Measurements from ENCODE around the gene PANK2. TPM values are rescaled to one million over a fixed set of nuclear protein-coding genes. Genes with fewer than 3 reads are reported as not detected.
"Not testable (repeated sequence)": the region's sequence is repeated elsewhere in the genome, so short reads cannot be mapped to it uniquely, and the experiment has no call there.

The PANK2 gene
- total RNA-seq, 2 donors from 2014 or later: 58.3 to 113 TPM

GRCh38 chr20:3890398-3890751 is 1.2 kb downstream of the PANK2 start:
- no peak for DNase-seq (ENCODE audit: low spot score)
- H3K36me3 ChIP-seq: no peaks in the 10 kb centered on the region
- peak overlapping the region; percentile 89 for H3K4me3 ChIP-seq
- peak overlapping the region; percentile 93 to 98 for H3K27ac ChIP-seq
- no peak for TF ChIP-seq CTCF (IDR thresholded peaks at IDR 0.05)
- H3K9me3 ChIP-seq: no peaks in the 10 kb centered on the region
- no peaks in the 10 kb centered on the region for H3K27me3 ChIP-seq (replicated peaks; ENCODE audit: insufficient read depth)
- peaks cover 40 to 62% of the 10 kb centered on the region in 2 donors for H3K4me1 ChIP-seq (ENCODE audit: control insufficient read depth in 1 of 2, low read depth in 2 of 2)
- ATAC-seq (ENCODE audit: insufficient number of reproducible peaks, low FRiP score, low read depth): no peak

- no peak for TF ChIP-seq CTCF (IDR thresholded peaks at IDR 0.05)
- no peaks in the 10 kb centered on the region for H3K27me3 ChIP-seq (replicated peaks; ENCODE audit: insufficient read depth)
- H3K4me3 ChIP-seq: peak overlapping the region; percentile 89
- peak overlapping the region; percentile 93 to 98 for H3K27ac ChIP-seq
- peaks cover 46 to 71% of the 10 kb centered on the region in 2 donors for H3K4me1 ChIP-seq (ENCODE audit: control insufficient read depth in 1 of 2, low read depth in 2 of 2)
- ATAC-seq (ENCODE audit: insufficient number of reproducible peaks, low FRiP score, low read depth) (no peak), DNase-seq (ENCODE audit: low spot score) (no peak)
- H3K9me3 ChIP-seq: no peaks in the 10 kb centered on the region
- H3K36me3 ChIP-seq: no peaks in the 10 kb centered on the region
Measured at GRCh38 chr20:3890999-3891929, 2.1 kb downstream of the PANK2 start.

- Histone ChIP-seq H3K27me3 (replicated peaks; ENCODE audit: insufficient read depth) (no peaks in the 10 kb centered on the region), H3K27ac (peak overlapping the region; percentile 47 to 98), H3K9me3 (no peaks in the 10 kb centered on the region), H3K4me1 (ENCODE audit: control insufficient read depth in 1 of 2, low read depth in 2 of 2) (peaks cover 54 to 95% of the 10 kb centered on the region in 2 donors), H3K36me3 (no peaks in the 10 kb centered on the region), H3K4me3 (no peak overlapping the region)
- DNase-seq (ENCODE audit: low spot score): no peak
- no peak for TF ChIP-seq CTCF (IDR thresholded peaks at IDR 0.05)
- no peak for ATAC-seq (ENCODE audit: insufficient number of reproducible peaks, low FRiP score, low read depth)
Measured at GRCh38 chr20:3894796-3895195, 5.6 kb downstream of the PANK2 start.

GRCh38 chr20:3896302-3896701 is 7.1 kb downstream of the PANK2 start:
- Histone ChIP-seq H3K27ac (peak overlapping the region; percentile 4 to 54), H3K4me3 (peak overlapping the region; percentile 25), H3K9me3 (no peaks in the 10 kb centered on the region), H3K4me1 (ENCODE audit: control insufficient read depth in 1 of 2, low read depth in 2 of 2) (peaks cover 69 to 99% of the 10 kb centered on the region in 2 donors), H3K36me3 (no peaks in the 10 kb centered on the region), H3K27me3 (replicated peaks; ENCODE audit: insufficient read depth) (no peaks in the 10 kb centered on the region)
- no peak for TF ChIP-seq CTCF (IDR thresholded peaks at IDR 0.05)
- DNase-seq (ENCODE audit: low spot score) (no peak), ATAC-seq (ENCODE audit: insufficient number of reproducible peaks, low FRiP score, low read depth) (no peak)

- Histone ChIP-seq H3K4me1 (ENCODE audit: control insufficient read depth in 1 of 2, low read depth in 2 of 2) (peaks cover 71 to 99% of the 10 kb centered on the region in 2 donors), H3K9me3 (no peaks in the 10 kb centered on the region), H3K27me3 (replicated peaks; ENCODE audit: insufficient read depth) (no peaks in the 10 kb centered on the region), H3K27ac (peak overlapping the region; percentile 4 to 54), H3K4me3 (peak overlapping the region; percentile 25), H3K36me3 (no peaks in the 10 kb centered on the region)
- no peak for DNase-seq (ENCODE audit: low spot score)
- no peak for TF ChIP-seq CTCF (IDR thresholded peaks at IDR 0.05)
- ATAC-seq (ENCODE audit: insufficient number of reproducible peaks, low FRiP score, low read depth): no peak
Measured at GRCh38 chr20:3896853-3897583, 7.8 kb downstream of the PANK2 start.

GRCh38 chr20:3898181-3898580 is 9.0 kb downstream of the PANK2 start:
- H3K27ac ChIP-seq; ATAC-seq (ENCODE audit: insufficient number of reproducible peaks, low FRiP score, low read depth); H3K27me3 ChIP-seq (replicated peaks; ENCODE audit: insufficient read depth); H3K4me3 ChIP-seq; H3K36me3 ChIP-seq; H3K9me3 ChIP-seq; DNase-seq (ENCODE audit: low spot score): not testable (repeated sequence)
- peaks cover 70 to 98% of the 10 kb centered on the region in 2 donors for H3K4me1 ChIP-seq (ENCODE audit: control insufficient read depth in 1 of 2, low read depth in 2 of 2)
